HepG2 (cell line): ENCODE measurements around the gene TLCD5. TPM values are rescaled to one million over a fixed set of nuclear protein-coding genes. Genes with fewer than 3 reads are reported as not detected.

Experiments used
- BRF2 ChIP-seq: sonication (generic); formaldehyde crosslinking; IDR thresholded peaks from 2 replicates; pipeline ENCODE4 v1.8.1; 2022; ENCODE audit warnings: mild to moderate bottlenecking, missing genetic modification reagents
- CBX2 ChIP-seq, 2 experiments: fragments of 200-600 bp in 1 of 2; sonication (generic); formaldehyde crosslinking in 1 of 2; IDR thresholded peaks; 2 replicates each; pipeline versions ENCODE4 v1.7.0 to v1.8.1; 2018 to 2022; ENCODE audit warnings: low read depth in 2 of 2, low read length in 1 of 2, mild to moderate bottlenecking in 1 of 2, missing genetic modification reagents in 1 of 2
- IKZF4 ChIP-seq: sonication (generic); formaldehyde crosslinking; IDR thresholded peaks from 2 replicates; pipeline ENCODE4 v1.5.1; 2020; ENCODE audit warnings: borderline replicate concordance, mild to moderate bottlenecking, low read depth, missing genetic modification reagents; ENCODE audit errors: not compliant biosample characterization
- JUN ChIP-seq: sonication (generic); formaldehyde crosslinking; IDR thresholded peaks from 2 replicates; pipeline ENCODE4 v1.4.0; 2020; ENCODE audit warnings: mild to moderate bottlenecking, missing genetic modification reagents
- LCORL ChIP-seq, 2 experiments: fragments of 450-650 bp in 1 of 2; sonication (generic) in 1 of 2; formaldehyde crosslinking in 1 of 2; IDR thresholded peaks; 2 replicates each; pipeline versions ENCODE4 v1.5.0 to v1.6.1; 2017 to 2020; ENCODE audit warnings: antibody characterized with exemption in 1 of 2, missing genetic modification reagents in 1 of 2
- MED13 ChIP-seq: sonication (generic); formaldehyde crosslinking; IDR thresholded peaks from 2 replicates; pipeline ENCODE4 v1.5.0; 2020; ENCODE audit warnings: missing genetic modification reagents
- NBN ChIP-seq: fragments of 450-650 bp; conservative IDR thresholded peaks from 2 replicates; pipeline ENCODE4 v1.6.1; 2017
- NCOA5 ChIP-seq: sonication (generic); formaldehyde crosslinking; IDR thresholded peaks from 2 replicates; pipeline ENCODE4 v1.4.0; 2020; ENCODE audit warnings: missing genetic modification reagents
- NFKB2 ChIP-seq: sonication (generic); formaldehyde crosslinking; IDR thresholded peaks from 2 replicates; pipeline ENCODE4 v1.4.0; 2020; ENCODE audit warnings: missing genetic modification reagents, borderline replicate concordance
- PCBP2 ChIP-seq: fragments of 200-400 bp; formaldehyde crosslinking; optimal IDR thresholded peaks from 2 replicates; pipeline ENCODE3; 2018; ENCODE audit warnings: low read length, low read depth; ENCODE audit not compliant: poor library complexity, severe bottlenecking
- RARG ChIP-seq: sonication (generic); formaldehyde crosslinking; IDR thresholded peaks from 2 replicates; pipeline ENCODE4 v1.4.0; 2020; ENCODE audit warnings: low read depth, mild to moderate bottlenecking, missing genetic modification reagents
- RFXAP ChIP-seq: sonication (generic); formaldehyde crosslinking; IDR thresholded peaks from 2 replicates; pipeline ENCODE4 v1.4.0; 2020; ENCODE audit warnings: missing genetic modification reagents, borderline replicate concordance
- STAG1 ChIP-seq: sonication (generic); formaldehyde crosslinking; IDR thresholded peaks from 2 replicates; pipeline ENCODE4 v1.4.0; 2020; ENCODE audit warnings: missing genetic modification reagents
- TFE3 ChIP-seq: IDR thresholded peaks from 2 replicates; pipeline ENCODE4 v1.6.1; 2016
- ZNF326 ChIP-seq: sonication (generic); formaldehyde crosslinking; IDR thresholded peaks from 2 replicates; pipeline ENCODE4 v1.4.0; 2020; ENCODE audit warnings: missing genetic modification reagents, borderline replicate concordance
- ZNF335 ChIP-seq: sonication (generic); formaldehyde crosslinking; IDR thresholded peaks from 2 replicates; pipeline ENCODE4 v1.4.0; 2020; ENCODE audit warnings: missing genetic modification reagents
- ZNF510 ChIP-seq: sonication (generic); formaldehyde crosslinking; IDR thresholded peaks from 2 replicates; pipeline ENCODE4 v1.4.0; 2020; ENCODE audit warnings: low read depth, mild to moderate bottlenecking, missing genetic modification reagents
- ZNF737 ChIP-seq: sonication (generic); formaldehyde crosslinking; IDR thresholded peaks from 2 replicates; pipeline ENCODE4 v1.5.0; 2020; ENCODE audit warnings: missing genetic modification reagents, mild to moderate bottlenecking, borderline replicate concordance
- ZNF775 ChIP-seq: sonication (generic); formaldehyde crosslinking; IDR thresholded peaks from 2 replicates; pipeline ENCODE4 v1.4.0; 2020; ENCODE audit warnings: missing genetic modification reagents, mild to moderate bottlenecking, moderate library complexity, borderline replicate concordance
- polyA plus RNA-seq, 8 experiments: library from polyadenylated mRNA; depleted of rRNA in 3 of 8; stranded (reverse) in 7 of 8; unstranded in 1 of 8; fragments of >200 nt; fragmentation: Illumina TruSeq in 4 of 8; extraction: Trizol in 4 of 8; gene quantifications; 2 replicates each; pipeline versions ENCODE4 v1.2.1 to v1.2.3, GENCODE V29; 2011 to 2016; ENCODE audit warnings: low read depth in 4 of 8, missing spikeins in 1 of 8, mixed read lengths in 1 of 8; ENCODE audit not compliant: insufficient read depth in 1 of 8
- total RNA-seq, 5 experiments: library from RNA; depleted of rRNA; stranded (reverse); fragments of >200 nt; fragmentation: Illumina TruSeq; extraction: Trizol; gene quantifications; 2 replicates each; pipeline ENCODE4 v1.2.3, GENCODE V29; 2016; ENCODE audit warnings: low read depth in 1 of 5
- TF ChIP-seq, protein P1 (sequence below), 2 experiments: sonication (generic) in 1 of 2; formaldehyde crosslinking in 1 of 2; IDR thresholded peaks; 2 replicates each; pipeline versions ENCODE4 v1.4.0 to v1.6.1; 2018 to 2020; ENCODE audit warnings: missing genetic modification reagents in 2 of 2, borderline replicate concordance in 1 of 2, low read depth in 1 of 2, mild to moderate bottlenecking in 1 of 2, missing biosample characterization in 1 of 2
- TF ChIP-seq, protein P2 (sequence below): sonication (generic); formaldehyde crosslinking; IDR thresholded peaks from 2 replicates; pipeline ENCODE4 v1.8.1; 2023; ENCODE audit warnings: mild to moderate bottlenecking, inconsistent platforms, moderate library complexity, missing genetic modification reagents, borderline replicate concordance

TLCD5 gene
- total and polyA plus RNA-seq, 2 of the 13 experiments (the other 11 are each of a cell fraction or from before 2014, with no cell fraction given) = 6.1 to 7.6 TPM

GRCh38 chr11:120335908-120336640, 11.0 kb downstream of the TLCD5 start, which contains the start of gene ARHGEF12 (continued):
- TF ChIP-seq, protein P1, sequence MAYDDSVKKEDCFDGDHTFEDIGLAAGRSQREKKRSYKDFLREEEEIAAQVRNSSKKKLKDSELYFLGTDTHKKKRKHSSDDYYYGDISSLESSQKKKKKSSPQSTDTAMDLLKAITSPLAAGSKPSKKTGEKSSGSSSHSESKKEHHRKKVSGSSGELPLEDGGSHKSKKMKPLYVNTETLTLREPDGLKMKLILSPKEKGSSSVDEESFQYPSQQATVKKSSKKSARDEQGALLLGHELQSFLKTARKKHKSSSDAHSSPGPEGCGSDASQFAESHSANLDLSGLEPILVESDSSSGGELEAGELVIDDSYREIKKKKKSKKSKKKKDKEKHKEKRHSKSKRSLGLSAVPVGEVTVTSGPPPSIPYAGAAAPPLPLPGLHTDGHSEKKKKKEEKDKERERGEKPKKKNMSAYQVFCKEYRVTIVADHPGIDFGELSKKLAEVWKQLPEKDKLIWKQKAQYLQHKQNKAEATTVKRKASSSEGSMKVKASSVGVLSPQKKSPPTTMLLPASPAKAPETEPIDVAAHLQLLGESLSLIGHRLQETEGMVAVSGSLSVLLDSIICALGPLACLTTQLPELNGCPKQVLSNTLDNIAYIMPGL (CRISPR knock-in tag; IDR thresholded peaks at IDR 0.05; ENCODE audit: borderline replicate concordance in 1 of 2, low read depth in 1 of 2) = peak; percentile 92 to 99; a peak in 3 of 4 replicates
- TF ChIP-seq ZNF335 (CRISPR knock-in tag) (no peak; the same call in 1 of the 2 replicates), ZNF775 (no peak), ZNF510 (no peak), MED13 (CRISPR knock-in tag) (no peak), JUN (CRISPR knock-in tag) (no peak), LCORL (IDR thresholded peaks at IDR 0.05) (peak; percentile 33; the same call in 1 of the 2 replicates), LCORL (CRISPR knock-in tag; IDR thresholded peaks at IDR 0.05) (peak; percentile 92), TFE3 (CRISPR knock-in tag) (peak; percentile 52), NCOA5 (CRISPR knock-in tag) (no peak), STAG1 (CRISPR knock-in tag) (peak; percentile 27), IKZF4 (CRISPR knock-in tag) (no peak), NBN (no peak), ZNF737 (CRISPR knock-in tag) (0 out of 2 replicates have a peak, but pooled peaks have one; percentile 26), RARG (CRISPR knock-in tag) (no peak), PCBP2 (no peak), RFXAP (CRISPR knock-in tag) (no peak), CBX2 (IDR thresholded peaks at IDR 0.05; ENCODE audit: low read depth, low read length) (no peak), CBX2 (CRISPR knock-in tag; IDR thresholded peaks at IDR 0.05; ENCODE audit: low read depth) (no peak), BRF2 (CRISPR knock-in tag) (peak; percentile 65; the same call in 1 of the 2 replicates), NFKB2 (CRISPR knock-in tag) (peak; percentile 26; the same call in 1 of the 2 replicates), ZNF326 (no peak)
- TF ChIP-seq, protein P2, sequence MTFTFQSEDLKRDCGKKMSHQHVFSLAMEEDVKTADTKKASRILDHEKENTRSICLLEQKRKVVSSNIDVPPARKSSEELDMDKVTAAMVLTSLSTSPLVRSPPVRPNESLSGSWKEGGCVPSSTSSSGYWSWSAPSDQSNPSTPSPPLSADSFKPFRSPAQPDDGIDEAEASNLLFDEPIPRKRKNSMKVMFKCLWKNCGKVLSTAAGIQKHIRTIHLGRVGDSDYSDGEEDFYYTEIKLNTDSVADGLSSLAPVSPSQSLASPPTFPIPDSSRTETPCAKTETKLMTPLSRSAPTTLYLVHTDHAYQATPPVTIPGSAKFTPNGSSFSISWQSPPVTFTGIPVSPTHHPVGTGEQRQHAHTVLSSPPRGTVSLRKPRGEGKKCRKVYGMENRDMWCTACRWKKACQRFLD = no peak
